ENCODE results near the gene SLC18B1. TPM values are rescaled to one million over a fixed set of nuclear protein-coding genes. Genes with fewer than 3 reads are reported as not detected.

The SLC18B1 gene
- total and polyA plus RNA-seq, 2 of the 8 experiments (the other 6 are each of a cell fraction or from before 2014, with no cell fraction given), result 17.2 to 23.4 TPM

GRCh38 chr6:132751828-132752227, 46.6 kb downstream of the SLC18B1 start:
- Histone ChIP-seq H4K91ac (replicated peaks; ENCODE audit: insufficient read length, low read length) (no peak overlapping the region), H3K56ac (replicated peaks; ENCODE audit: insufficient read length, low read depth, low read length) (no peak overlapping the region), H2BK20ac (ENCODE audit: low read length) (no peak overlapping the region), H4K5ac (ENCODE audit: insufficient read length, low read depth, low read length) (no peak overlapping the region), H3K79me1 (ENCODE audit: low read depth, low read length) (no peaks in the 10 kb centered on the region), H3K4me1 (replicated peaks in 1 of 4; ENCODE audit: control insufficient read depth in 3 of 4, insufficient read depth in 4 of 4, low read length in 3 of 4) (no peaks in the 10 kb centered on the region), H3K9me3 (ENCODE audit: insufficient read depth in 2 of 2, low read depth in 1 of 2, low read length in 1 of 2) (no peaks in the 10 kb centered on the region; a peak in 1 of 4 replicates), H3K4ac (replicated peaks; ENCODE audit: insufficient read length, low read depth, low read length) (no peak overlapping the region), H4K20me1 (replicated peaks in 1 of 2; ENCODE audit: control insufficient read depth in 1 of 2, insufficient read depth in 2 of 2, low read length in 2 of 2) (no peaks in the 10 kb centered on the region), H2AFZ (ENCODE audit: low read length) (no peak overlapping the region), H3K18ac (ENCODE audit: extremely low read depth, low read length) (no peak overlapping the region), H3K23ac (ENCODE audit: insufficient read length) (no peak overlapping the region), H3K4me2 (ENCODE audit: insufficient read depth in 1 of 2, low read depth in 2 of 2, low read length in 2 of 2) (no peak overlapping the region), H2BK5ac (ENCODE audit: low read depth, low read length) (no peak overlapping the region), H3K14ac (ENCODE audit: insufficient read length) (no peak overlapping the region), H2BK15ac (ENCODE audit: low read length) (no peak overlapping the region), H3K27me3 (replicated peaks in 1 of 4; ENCODE audit: control insufficient read depth in 3 of 4, extremely low read depth in 1 of 4, insufficient read depth in 3 of 4, low read length in 3 of 4) (no peaks in the 10 kb centered on the region), H2BK120ac (replicated peaks; ENCODE audit: low read depth, low read length) (no peak overlapping the region), H4K8ac (ENCODE audit: extremely low read depth, insufficient read depth, low read length) (no peak overlapping the region), H3K4me3 (ENCODE audit: extremely low read depth in 1 of 4, insufficient read depth in 2 of 4, low read depth in 3 of 4, low read length in 4 of 4) (no peak overlapping the region), H3K23me2 (ENCODE audit: low read depth, low read length) (no peaks in the 10 kb centered on the region), H2AK5ac (ENCODE audit: low read depth, low read length) (no peak overlapping the region), H3K36me3 (ENCODE audit: control insufficient read depth in 2 of 4, insufficient read depth in 4 of 4, low read length in 3 of 4) (no peaks in the 10 kb centered on the region), H3K27ac (ENCODE audit: low read depth, low read length) (no peak overlapping the region), H3K9ac (replicated peaks in 1 of 4; ENCODE audit: extremely low read depth in 1 of 4, low read depth in 3 of 4, low read length in 3 of 4) (no peak overlapping the region), H2BK12ac (ENCODE audit: low read depth, low read length) (no peak overlapping the region), H3K79me2 (ENCODE audit: control insufficient read depth in 1 of 2, insufficient read depth in 2 of 2, low read length in 2 of 2) (no peaks in the 10 kb centered on the region)
- no peak for FAIRE-seq
- no peak for TF ChIP-seq BRCA1 (IDR thresholded peaks at IDR 0.05; ENCODE audit: low read depth, low read length)
- TF ChIP-seq TBP (IDR thresholded peaks at IDR 0.05; ENCODE audit: low read depth, low read length), result no peak
- TF ChIP-seq CHD1 (IDR thresholded peaks at IDR 0.05; ENCODE audit: low read depth, low read length), result no peak
- ChIA-PET CTCF (ENCODE audit: partially characterized antibody) (interaction anchor here (1.0 to 2.4 kb wide), 3 partner anchors 17 to 23 kb away, joined by 3 to 7 read pairs (median 3); no protein-coding TSS in a partner anchor), POLR2A (ENCODE audit: partially characterized antibody) (interaction anchor here (0.7 kb wide), 1 partner anchor 11 kb away, joined by 4 read pairs; no protein-coding TSS in a partner anchor)
- 86% methylated on average over 1 of the region's 1 CpG; no CpG with 5 or more reads in 1 of the 2 experiments for WGBS, 2 experiments (ENCODE audit: extremely low coverage in 1 of 2, insufficient coverage in 1 of 2, insufficient read length in 1 of 2, insufficient replicate concordance in 2 of 2, low coverage in 1 of 2, low lambda C conversion rate in 2 of 2, missing lambda C conversion rate in 1 of 2)
- DNase-seq (ENCODE audit: low read depth in 1 of 2, low spot score in 2 of 2), result no peak

Measured in H1 (cell line).